IMR-90 (cell line): ENCODE measurements around the gene TPM4.
"Not testable (repeated sequence)": the region's sequence is repeated elsewhere in the genome, so short reads cannot be mapped to it uniquely, and the experiment has no call there.

Experiments
- CEBPB ChIP-seq: IDR thresholded peaks from 2 replicates; pipeline ENCODE4 v1.6.1; 2012; ENCODE audit warnings: low read depth, low read length, improper control_type of control experiment
- CTCF ChIP-seq: conservative IDR thresholded peaks from 2 replicates; pipeline ENCODE4 v1.5.1; 2012; ENCODE audit warnings: mild to moderate bottlenecking, low read depth, low read length, improper control_type of control experiment
- MAFK ChIP-seq: IDR thresholded peaks from 2 replicates; pipeline ENCODE4 v1.6.1; 2012; ENCODE audit warnings: low read depth, low read length, improper control_type of control experiment
- TF ChIP-seq, protein P1 (sequence below): fragments of 150-350 bp; IDR thresholded peaks from 2 replicates; pipeline ENCODE4 v1.6.1; 2017; ENCODE audit warnings: mild to moderate bottlenecking, antibody characterized with exemption, low read length, low read depth

GRCh38 chr19:16099314-16099965 lies 23.1 kb downstream of the TPM4 start:
- not testable (repeated sequence) for TF ChIP-seq CEBPB, CTCF, MAFK
- TF ChIP-seq, protein P1, sequence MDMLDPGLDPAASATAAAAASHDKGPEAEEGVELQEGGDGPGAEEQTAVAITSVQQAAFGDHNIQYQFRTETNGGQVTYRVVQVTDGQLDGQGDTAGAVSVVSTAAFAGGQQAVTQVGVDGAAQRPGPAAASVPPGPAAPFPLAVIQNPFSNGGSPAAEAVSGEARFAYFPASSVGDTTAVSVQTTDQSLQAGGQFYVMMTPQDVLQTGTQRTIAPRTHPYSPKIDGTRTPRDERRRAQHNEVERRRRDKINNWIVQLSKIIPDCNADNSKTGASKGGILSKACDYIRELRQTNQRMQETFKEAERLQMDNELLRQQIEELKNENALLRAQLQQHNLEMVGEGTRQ: not testable (repeated sequence)
